SK-N-SH treated with all-trans-retinoic acid at 6 μM for 48 hours (cell line): ENCODE data around the gene ABCD3.

Experiments
- BACH2 ChIP-seq: fragments of 250-450 bp; sonication (Bioruptor Pico); IDR thresholded peaks from 2 replicates; pipeline ENCODE4 v1.9.0; 2021; ENCODE audit warnings: mild to moderate bottlenecking, borderline replicate concordance
- CSDC2 ChIP-seq: fragments of 250-450 bp; sonication (Bioruptor Pico); IDR thresholded peaks from 2 replicates; pipeline ENCODE4 v1.5.0; 2020; ENCODE audit warnings: mild to moderate bottlenecking, moderate library complexity
- OSR1 ChIP-seq: fragments of 250-450 bp; sonication (Bioruptor Pico); IDR thresholded peaks from 2 replicates; pipeline ENCODE4 v1.8.0; 2022; ENCODE audit warnings: moderate library complexity, mild to moderate bottlenecking, inconsistent platforms
- PPARA ChIP-seq: fragments of 250-450 bp; sonication (Bioruptor Pico); IDR thresholded peaks from 2 replicates; pipeline ENCODE4 v1.5.0; 2020; ENCODE audit warnings: mild to moderate bottlenecking, borderline replicate concordance
- RARB ChIP-seq: fragments of 250-450 bp; sonication (Bioruptor Pico); IDR thresholded peaks from 2 replicates; pipeline ENCODE4 v1.8.0; 2021; ENCODE audit warnings: mild to moderate bottlenecking, moderate library complexity
- SNAI2 ChIP-seq: fragments of 250-450 bp; sonication (Bioruptor Pico); IDR thresholded peaks from 2 replicates; pipeline ENCODE4 v1.5.0; 2020; ENCODE audit warnings: mild to moderate bottlenecking, moderate library complexity
- TOX ChIP-seq: fragments of 250-450 bp; sonication (Bioruptor Pico); IDR thresholded peaks from 2 replicates; pipeline ENCODE4 v1.8.0; 2021; ENCODE audit warnings: mild to moderate bottlenecking, moderate library complexity, borderline replicate concordance
- ZC3H10 ChIP-seq: fragments of 250-450 bp; sonication (Bioruptor Pico); IDR thresholded peaks from 2 replicates; pipeline ENCODE4 v1.5.1; 2021; ENCODE audit warnings: mild to moderate bottlenecking, moderate library complexity
- ZFP30 ChIP-seq: fragments of 450-650 bp; formaldehyde crosslinking; IDR thresholded peaks from 2 replicates; pipeline ENCODE4 v1.5.0; 2022; ENCODE audit warnings: mild to moderate bottlenecking, moderate library complexity
- ZNF70 ChIP-seq: fragments of 450-650 bp; formaldehyde crosslinking; IDR thresholded peaks from 2 replicates; pipeline ENCODE4 v1.5.0; 2020; ENCODE audit warnings: mild to moderate bottlenecking, moderate library complexity
- ZNF8 ChIP-seq: fragments of 450-650 bp; formaldehyde crosslinking; IDR thresholded peaks from 2 replicates; pipeline ENCODE4 v1.5.0; 2020; ENCODE audit warnings: mild to moderate bottlenecking, moderate library complexity
- TF ChIP-seq, protein P1 (sequence below): fragments of 250-450 bp; sonication (Bioruptor Pico); IDR thresholded peaks from 2 replicates; pipeline ENCODE4 v1.8.0; 2020; ENCODE audit warnings: mild to moderate bottlenecking, moderate library complexity, borderline replicate concordance

DNA sequence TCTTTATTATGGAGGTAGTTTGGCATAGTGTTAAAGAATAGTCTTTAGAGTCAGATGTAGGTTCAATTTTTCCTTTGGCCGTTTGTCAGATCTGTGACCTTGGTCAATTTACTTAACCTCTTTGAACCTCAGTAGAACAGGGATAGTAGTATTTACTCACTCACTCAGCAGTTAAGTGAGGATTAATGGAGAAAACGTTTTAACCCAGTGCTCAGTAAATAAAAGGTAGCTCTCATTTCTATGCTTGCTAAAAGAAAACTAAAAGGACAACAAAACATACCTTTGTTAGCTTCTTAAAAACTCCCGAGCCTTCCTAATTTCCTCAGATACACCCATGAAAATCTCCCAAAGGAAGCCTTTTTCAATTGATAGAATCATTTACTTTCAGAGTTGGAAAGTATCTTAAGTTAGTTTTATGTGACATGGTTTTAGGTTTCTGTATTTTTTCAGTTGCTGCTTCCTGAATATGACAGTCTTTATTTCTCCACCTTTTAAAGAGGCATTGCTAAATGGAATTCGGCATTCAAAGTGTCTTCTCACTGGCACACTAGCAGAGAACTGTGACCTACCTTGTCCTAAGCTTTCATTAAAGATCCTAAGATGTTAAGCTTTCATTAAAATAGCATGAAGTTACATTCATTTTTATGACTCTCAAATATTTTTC lies 7.8 kb downstream of the ABCD3 start:
- TF ChIP-seq, protein P1, sequence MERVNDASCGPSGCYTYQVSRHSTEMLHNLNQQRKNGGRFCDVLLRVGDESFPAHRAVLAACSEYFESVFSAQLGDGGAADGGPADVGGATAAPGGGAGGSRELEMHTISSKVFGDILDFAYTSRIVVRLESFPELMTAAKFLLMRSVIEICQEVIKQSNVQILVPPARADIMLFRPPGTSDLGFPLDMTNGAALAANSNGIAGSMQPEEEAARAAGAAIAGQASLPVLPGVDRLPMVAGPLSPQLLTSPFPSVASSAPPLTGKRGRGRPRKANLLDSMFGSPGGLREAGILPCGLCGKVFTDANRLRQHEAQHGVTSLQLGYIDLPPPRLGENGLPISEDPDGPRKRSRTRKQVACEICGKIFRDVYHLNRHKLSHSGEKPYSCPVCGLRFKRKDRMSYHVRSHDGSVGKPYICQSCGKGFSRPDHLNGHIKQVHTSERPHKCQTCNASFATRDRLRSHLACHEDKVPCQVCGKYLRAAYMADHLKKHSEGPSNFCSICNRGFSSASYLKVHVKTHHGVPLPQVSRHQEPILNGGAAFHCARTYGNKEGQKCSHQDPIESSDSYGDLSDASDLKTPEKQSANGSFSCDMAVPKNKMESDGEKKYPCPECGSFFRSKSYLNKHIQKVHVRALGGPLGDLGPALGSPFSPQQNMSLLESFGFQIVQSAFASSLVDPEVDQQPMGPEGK (CRISPR knock-in tag): no peak
- no peak for TF ChIP-seq ZC3H10 (CRISPR knock-in tag)
- no peak for TF ChIP-seq ZNF8 (CRISPR knock-in tag)
- TF ChIP-seq CSDC2: no peak
- no peak for TF ChIP-seq ZNF70
- TF ChIP-seq OSR1 (CRISPR knock-in tag): no peak
- no peak for TF ChIP-seq RARB (CRISPR knock-in tag)
- TF ChIP-seq ZFP30 (CRISPR knock-in tag): no peak
- no peak for TF ChIP-seq PPARA
- no peak for TF ChIP-seq SNAI2 (CRISPR knock-in tag)
- no peak for TF ChIP-seq TOX
- TF ChIP-seq BACH2: no peak
